Femur (tissue), 1 donor: ENCODE measurements around the gene MANSC1.
"Not testable (repeated sequence)": the region's sequence is repeated elsewhere in the genome, so short reads cannot be mapped to it uniquely, and the experiment has no call there.

Experiments used
- DNase-seq: peaks from one replicate; pipeline ENCODE4 v3.0.0-alpha.2; 2017

The MANSC1 gene

DNA sequence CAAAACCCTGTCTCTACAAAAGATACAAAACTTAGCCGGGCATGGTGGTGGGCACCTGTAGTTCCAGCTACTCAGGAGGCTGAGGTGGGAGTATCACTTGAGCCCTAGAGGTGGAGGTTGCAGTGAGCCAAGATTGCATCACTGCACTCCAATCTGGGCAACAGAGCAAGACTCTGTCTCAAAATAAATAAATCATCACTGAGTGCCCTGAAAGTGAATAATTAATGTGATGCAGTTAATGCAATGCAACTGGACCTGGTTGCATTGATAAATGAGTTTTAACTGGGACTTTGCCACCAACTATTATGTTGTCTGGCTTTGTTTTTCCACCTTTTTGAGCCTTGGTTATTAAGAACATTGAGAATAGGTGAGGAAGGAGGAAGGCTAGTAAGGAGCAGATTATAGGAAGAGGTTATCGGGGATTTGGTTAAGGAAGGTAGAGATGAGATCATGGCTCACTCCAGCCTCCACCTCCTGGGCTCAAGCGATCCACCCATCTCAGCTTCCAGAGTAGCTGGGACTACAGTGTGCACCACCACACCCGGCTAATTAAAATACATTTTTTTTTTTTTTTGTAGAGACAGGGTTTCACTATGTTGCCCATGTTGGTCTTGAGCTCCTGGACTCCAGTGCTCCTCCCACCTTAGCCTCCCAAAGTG lies 14.9 kb upstream of the MANSC1 start:
- no peak for DNase-seq

DNA sequence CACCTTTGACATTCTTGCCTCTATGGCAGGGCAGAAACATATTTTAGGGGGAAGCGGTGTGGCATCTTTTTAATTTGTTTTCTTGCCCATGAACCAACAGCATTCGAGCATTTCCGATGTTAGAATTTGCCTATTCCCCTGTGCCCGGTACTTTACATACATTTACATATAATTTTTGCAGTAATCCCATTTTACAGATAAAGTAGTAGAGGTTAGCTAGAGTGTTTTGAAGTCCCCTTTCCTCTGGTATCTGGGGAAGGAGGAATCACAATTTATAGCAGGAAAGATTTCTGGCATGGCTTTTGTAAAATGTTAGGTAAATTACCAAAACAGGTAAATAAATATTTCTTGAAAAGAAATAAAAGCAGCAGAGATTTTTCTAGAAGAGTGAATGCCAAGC lies 8.5 kb upstream of the MANSC1 start:
- no peak for DNase-seq

DNA sequence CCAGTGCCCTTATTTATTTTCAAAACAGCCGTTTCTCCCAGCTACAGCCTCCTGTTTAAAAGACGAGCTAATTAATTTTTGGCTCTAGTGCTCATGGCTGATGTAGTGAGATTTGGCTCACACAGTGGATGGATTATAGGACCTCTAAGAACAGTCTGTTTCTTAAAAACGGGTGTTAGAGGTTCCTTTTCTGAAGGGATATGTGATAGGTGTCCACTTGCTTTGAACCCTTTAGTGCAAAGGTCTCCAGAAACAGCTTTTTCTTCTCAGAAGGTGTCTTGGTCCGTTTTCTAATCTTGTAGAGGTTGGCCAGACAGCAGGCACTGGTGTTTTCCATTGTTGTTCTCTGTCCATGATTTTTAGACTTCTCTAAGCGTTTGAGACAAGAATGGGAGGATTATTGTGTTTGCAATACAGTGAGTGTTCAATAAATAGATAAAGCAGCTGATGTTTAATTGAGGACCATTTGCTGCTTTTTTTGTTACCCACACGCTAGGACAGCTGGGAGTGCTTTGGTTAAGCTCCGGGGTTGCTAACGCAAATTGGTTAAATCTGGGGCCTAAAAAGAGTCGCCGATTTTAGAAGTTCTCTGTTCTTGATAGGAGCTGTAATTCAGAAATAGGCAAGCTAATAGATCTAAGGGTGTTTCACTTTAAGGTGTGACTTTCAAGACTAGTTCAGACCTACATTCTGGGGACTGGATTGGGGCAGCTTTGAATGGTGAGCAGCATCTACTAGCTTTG lies 7.8 kb upstream of the MANSC1 start:
- DNase-seq: no peak

DNA sequence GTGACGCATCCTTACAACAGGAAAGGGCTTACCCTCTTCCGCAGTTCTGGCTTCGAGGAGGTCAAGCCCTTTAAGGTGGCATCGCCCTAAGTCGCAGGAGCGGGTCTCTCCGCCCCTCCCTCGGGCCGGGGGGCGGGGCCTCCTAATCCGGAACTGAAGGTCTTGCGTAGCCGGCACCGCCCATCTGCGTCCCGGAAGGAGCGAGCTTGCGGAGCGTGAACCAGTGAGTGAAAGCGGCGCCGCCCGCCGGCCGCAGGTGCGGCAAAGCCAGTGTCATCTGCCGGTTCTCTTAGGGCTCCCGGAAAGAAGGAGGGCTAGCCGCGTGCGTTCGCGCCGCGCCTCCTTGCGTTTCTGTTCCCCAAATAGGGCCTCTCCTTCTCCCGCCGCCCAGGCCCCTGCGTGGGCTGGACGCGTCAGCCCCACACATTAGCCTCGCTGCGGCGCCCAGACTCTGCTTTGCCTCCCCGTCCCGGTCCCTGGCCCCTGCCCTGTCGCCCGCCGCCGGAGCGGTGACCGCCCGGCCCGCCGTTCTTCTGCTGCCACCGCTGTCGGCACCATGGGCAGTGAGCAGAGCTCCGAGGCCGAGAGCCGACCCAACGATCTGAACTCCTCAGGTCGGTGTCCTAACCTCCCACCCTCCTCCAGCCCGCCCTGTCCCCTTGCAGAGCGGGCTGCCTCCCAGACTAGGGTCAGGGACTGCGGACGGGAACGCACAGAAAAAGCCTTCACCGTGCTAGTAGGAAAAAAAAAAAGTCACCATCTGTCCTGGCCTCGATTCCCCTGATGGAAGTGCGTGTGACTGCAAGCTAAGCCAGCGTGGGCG lies 7.1 kb upstream of the MANSC1 start, which contains the start of gene BORCS5:
TSS of gene BORCS5 (plus strand) at position 183 of the 823 bp plus-strand sequence. CDS start at position 557, 374 bp downstream.
- DNase-seq: peak; percentile 96

DNA sequence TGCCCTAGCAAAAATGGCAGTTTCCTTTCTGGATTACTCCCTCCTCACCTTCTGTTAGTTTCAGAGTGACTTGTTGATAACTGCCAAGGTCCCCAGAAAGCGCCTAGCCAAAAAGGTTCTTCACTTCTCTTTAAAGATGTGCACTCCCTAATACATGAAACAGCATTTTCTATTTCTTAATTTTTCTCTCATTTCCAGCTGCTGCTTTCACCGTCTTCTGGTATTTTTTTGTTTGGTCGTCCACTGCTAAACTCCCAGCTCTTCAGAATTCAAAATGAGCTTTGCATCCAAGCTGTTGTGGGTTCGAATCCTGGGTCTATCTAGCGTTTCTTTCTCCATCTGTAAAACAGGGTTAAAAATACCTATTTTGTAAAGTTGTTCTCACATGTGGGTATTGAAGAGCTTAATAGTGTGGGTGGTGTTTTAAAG lies 6.4 kb upstream of the MANSC1 start:
- no peak for DNase-seq

DNA sequence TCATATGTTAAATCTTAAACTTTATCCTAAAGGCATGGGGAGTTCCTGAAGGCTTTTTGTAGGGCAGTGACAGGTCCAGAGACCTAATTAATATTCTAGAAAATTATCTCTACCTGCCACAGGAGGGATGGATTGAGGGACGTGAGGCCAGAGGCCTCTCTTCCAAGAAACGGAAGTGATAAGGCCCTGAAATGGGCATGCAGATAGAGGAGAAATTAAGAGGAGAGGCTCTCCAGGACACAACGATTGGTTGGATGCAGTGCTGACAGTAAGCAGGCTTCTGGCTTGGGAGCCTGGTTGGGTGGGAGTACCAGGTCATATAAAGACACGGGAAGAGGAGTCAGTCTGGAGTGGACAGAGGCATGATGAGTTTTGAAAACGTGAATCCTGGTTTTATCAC lies 3.8 kb upstream of the MANSC1 start:
- no peak for DNase-seq

DNA sequence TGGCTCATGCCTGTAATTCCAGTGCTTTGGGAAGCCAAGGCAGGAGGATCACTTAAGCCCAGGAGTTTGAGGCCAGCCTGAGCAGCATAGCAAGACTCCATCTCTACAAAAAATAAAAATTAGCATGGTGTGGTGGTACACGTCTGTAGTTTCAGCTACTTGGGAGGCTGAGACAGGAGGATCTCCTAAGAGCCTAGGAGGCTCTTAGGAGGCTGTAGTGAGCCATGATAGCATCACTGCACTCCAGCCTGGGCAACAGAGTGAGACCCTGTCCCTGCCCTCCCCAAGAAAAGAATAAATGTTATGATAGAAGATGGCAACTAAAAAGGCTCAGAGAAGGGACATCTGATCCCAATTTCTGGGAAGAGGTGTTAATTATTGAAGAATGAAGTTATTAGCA lies 3.2 kb upstream of the MANSC1 start:
- DNase-seq: no peak

DNA sequence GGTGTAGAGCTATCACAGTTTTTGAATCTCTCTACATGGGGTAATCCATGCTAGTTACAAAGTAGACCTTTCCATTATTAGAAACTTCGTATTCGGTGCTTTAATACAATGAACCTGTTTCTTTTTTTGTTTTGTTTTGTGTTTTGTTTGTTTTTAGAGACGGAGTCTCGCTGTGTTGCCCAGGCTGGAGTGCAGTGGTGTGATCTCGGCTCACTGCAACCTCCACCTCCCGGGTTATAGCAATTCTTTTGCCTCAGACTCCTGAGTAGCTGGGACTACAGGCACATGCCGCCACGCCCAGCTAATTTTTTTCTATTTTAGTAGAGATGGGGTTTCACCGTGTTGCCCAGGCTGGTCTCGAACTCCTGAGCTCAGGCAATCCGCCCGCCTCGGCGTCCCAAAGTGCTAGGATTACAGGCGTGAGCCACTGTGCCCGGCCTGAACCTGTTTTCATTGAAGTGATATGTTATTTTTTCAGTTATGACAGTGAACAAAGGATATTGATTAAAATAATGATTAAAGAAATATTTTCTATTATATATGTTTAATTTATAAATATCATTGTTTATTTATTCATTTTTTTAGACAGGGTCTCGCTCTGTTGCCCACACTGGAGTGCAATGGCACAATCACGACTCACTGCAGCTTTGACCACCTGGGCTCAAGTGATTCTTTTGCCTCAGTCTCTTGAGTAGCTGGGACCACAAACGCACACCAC lies 1.6 kb upstream of the MANSC1 start:
- DNase-seq: not testable (repeated sequence)

DNA sequence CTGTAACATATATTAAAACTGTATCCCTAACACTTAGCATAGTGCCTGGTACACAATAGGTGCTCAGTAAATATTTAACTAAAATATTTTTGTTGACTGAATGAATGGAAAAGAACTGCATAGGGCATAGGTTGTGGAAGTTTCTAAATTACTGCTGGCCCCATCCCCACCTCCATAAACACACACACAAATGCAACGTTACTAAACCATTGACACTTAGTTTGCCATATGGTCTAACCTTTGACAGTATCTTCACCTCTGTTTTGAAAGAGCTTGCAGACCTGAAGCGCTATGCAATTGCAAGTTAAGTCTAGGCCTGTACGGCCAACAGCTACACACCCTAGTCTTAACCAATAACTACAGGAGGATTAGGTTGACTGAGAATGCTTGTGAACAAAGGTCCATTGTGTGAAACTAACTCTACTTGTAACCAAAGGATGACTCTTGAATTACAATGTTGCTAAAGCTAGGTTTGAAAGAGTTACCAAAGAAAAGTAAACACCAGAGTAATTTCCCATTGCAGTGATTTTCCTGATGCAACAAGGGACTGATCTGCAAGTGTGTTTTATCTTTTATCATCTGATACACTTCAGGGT lies 924 bp upstream of the MANSC1 start:
- no peak for DNase-seq

DNA sequence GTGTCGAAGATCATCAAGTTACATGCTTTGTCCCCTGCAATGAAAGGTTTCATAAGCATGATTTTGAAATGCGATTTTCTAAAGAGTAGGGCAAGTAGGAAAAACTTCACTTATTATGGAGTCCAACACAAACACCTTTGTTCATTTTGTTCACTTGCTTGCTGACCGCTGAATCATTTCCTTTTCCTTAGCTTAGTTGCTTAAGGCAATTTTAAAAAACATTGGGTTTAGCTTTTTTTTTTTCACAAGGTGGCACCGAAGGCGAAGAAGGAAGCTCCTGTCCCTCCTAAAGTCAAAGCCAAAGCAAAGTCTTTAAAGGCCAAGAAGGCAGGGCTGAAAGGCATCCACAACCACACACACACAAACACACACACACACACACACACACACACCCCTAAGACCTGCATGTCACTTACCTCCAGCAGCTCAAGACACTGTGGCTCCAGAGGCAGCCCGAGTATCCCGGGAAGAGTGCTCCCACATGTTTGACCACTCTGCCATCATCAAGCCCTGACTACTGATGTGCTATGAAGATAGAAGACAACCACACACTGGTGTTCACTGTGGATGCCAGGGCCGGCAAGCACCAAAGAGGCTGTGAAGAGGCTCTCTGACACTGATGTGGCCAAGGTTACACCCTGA lies 11.4 kb downstream of the MANSC1 start:
- DNase-seq: no peak

DNA sequence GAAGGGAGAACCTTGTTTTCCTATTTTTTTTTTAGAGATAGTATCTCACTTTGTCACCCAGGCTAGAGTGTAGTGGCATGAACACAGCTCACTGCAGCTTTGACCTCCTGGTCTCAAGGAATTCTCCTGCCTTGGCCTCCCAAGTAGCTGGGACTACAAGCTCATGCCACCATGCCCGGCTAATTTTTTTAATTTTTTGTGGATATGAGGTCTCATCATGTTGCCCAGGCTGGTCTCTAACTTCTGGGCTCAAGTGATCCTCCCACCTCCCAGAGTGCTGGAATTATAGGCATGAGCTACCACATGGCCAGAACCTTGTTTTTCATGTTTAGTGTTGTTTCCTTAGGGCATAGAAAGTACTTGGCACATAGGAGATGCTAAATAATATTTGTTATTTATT lies 13.5 kb downstream of the MANSC1 start:
- no peak for DNase-seq

DNA sequence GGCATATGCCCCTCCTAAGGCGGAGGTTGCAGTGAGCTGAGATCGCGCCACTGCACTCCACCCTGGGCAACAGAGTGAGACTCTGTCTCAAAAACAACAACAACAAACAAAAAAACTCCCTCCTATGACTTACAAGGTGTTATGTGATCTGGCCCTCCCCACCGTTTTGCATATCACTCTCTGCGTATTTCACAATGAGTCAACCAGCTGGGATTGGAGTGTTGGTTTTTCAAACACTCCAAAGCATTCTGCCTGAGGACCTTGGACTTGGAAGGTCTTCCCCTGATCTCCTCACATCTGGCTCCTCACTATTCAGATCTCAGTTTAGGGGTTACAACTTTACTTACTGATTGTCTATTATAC lies 14.0 kb downstream of the MANSC1 start:
- no peak for DNase-seq

DNA sequence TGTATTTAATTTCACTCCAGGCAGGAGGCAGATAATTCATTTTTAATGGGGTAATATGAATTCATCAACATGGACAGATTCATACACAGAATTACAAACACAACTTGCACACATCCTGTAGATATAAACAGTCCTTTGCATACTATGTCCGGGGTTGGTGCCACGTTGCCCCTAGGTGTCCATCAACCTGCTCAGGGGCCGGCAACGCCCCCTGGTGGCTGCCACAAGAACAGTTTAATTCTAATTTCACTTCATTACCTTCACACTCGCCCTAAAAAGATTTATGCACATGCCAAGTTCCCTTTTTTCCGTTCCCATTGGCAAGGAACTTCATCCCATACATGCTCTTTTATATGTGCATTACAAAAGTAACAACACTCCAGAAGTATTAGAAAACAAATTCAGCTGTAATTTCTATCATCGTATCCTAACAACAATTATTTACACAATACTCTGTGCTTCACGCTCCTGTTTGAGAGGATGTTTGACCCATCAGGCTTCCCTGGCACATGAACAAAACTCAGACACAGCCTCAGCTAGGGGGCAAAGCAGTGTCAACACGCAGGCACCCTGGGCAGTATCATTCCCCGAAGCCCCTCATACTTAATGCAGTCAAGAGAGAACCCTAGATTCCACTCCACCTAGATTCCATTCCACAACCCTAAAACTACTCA lies 15.5 kb downstream of the MANSC1 start:
- peak; percentile 34 for DNase-seq

DNA sequence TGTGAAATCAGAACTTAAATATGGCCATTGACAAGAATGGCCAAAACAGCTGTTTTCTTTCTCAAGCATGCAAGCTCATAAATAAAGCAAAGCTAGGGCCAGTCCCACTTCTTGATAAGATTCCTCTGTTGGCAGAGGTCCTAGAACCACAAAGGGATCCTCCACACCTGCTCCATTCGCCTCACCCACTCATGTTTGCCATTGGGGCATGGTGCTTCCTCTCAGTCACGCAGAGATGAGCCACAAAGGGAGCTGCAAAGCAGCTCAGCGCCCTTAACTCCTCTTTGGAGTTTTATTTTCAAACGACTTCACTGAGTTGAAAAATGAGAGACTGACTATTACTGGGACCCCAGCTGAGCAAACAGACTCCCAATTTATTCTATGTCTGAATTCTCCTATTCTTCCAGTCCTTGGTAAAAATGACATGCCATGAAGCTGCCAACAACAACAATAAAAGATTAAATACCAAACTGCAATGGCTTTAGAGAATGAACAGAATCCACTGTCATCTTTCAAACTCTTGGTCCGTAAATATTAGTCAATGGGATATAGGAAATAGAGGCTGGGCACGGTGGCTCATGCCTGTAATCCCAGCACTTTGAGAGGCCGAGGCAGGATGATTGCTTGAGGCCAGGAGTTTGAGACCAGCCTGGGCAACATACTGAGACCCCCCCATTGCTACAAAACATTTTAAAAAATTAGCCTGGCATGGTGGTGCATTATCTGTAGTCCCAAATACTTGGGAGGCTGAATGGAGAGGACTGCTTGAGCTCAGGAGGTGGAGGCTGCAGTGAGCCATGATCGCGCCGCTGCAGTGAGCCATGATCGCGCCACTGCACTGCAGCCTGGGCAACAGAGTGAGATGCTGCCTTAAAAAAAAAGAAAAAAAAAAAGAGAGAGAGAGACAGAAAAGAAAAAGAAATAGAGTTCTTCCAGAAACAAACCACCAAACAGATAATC lies 16.4 kb downstream of the MANSC1 start:
- no peak for DNase-seq

DNA sequence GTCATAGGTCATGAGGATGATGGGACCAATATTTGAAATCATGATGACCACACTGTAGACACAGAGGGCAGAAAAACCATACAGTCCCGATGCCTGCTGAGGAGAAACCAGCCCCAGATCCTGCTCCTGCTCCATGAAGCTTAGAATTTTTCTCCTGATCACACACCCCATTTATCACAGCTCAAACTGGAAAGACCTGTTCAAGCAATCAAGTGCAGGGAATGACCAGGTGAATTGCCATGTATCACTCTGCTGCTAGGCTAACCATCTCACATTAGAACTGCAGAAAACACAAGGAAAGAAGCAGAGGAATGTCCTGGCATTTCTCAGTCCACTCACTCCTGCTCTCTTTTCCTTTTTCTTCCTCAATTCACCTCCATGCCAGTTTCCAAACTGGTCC lies 18.1 kb downstream of the MANSC1 start:
- DNase-seq: no peak

DNA sequence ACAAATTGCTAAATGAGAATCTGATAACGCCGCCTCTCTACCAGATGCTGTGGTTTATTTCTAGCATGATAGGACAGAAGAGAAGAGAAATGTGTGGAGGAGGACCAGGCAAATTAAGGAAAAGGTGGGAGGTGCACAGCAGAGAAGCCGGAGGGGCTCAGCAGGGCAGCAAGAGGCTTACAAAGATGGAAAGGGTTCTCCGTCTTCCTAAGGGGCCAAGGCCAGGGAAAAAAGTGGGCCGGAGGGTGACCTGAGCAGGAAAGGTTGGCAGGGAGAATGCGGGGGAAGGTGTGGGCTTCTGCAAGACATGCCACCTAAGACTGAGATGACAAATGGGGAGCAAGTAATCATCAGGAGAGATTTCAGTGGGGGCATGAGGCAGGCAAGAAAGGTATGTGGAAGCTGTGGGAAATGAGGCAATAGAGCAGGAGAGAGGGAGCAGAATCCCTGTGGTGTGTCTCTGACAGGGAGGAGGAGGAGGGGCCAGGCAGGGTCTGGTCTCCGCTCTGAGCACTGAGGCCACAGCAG lies 18.7 kb downstream of the MANSC1 start:
- no peak for DNase-seq

DNA sequence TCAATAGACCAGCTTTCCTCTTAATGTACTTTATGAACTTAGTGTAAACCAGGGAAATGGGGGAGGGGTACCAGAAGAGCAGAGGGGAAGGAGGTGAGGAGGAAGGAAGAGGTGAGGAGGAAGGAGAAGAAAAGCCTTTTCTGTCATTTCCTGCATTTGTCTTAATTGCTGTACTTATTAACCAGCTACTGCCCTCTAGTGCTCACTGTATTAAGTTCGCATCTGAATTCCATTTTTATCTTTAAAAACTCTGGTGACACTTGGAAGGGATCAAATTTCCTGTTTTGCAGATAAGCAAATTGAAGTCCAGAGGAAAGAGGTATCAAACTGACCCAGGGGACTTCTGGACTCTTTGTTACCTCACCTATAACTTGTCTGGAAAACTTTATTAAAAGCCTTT lies 22.2 kb downstream of the MANSC1 start:
- no peak for DNase-seq

DNA sequence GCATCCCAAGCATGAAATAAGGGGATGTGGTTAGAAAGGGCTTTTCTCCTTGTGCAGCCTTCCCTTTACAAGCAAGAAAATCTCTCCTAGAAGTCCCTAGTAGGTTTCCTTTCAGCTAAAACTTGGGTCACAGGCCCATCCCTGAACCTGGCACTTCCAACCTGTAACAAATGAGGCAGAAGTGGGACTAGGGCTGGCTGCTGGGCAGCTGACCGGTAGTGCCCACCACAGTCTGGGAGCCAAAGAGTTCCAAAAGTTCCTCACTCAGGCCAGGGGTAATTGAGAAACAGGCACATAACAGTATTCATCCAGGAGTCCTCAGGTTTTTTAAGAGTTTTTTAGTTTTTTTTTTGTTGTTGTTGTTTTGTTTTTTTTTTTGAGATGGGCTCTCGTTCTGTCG lies 23.8 kb downstream of the MANSC1 start:
- no peak for DNase-seq

DNA sequence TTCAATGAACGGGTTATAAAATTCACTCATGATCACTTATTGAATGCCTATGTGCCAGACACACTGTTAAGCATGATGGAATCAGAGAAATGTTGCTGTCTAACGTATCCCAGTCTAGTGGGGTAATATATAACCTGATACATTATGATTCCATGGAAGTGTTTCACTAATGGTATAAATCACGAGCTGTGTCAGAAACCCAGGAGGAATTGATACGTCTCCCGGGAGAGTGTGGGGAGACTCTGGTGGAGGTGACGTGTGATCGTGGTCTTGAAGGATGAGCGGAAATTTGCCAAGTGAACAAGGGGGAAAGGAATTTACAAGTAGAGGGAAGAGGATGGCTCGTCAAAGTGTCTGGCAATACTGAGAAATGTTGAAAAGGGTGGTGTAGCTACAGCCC lies 26.5 kb downstream of the MANSC1 start:
- no peak for DNase-seq

DNA sequence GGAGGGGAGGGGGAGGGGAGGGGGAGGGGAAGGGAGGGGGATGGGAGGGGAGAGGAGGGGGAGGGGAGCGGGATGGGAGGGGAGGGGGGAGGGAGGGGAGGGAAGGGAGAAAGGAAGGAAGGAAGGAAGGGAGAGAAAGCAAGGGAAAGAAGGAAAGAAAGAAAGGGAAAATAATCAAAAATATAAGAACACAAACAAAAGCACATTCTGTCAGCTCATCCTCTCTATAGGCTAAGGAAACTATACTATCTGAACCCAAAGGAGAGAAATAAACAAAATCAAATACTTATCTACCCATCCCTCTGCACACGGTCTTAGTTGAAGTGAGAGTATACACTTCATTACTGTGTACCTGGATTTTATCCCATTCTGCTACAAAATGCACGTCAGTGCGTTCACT lies 26.9 kb downstream of the MANSC1 start:
- DNase-seq: no peak
